Measurements from ENCODE around the gene CES5A.
"Not testable (repeated sequence)": the region's sequence is repeated elsewhere in the genome, so short reads cannot be mapped to it uniquely, and the experiment has no call there.

The CES5A gene

DNA sequence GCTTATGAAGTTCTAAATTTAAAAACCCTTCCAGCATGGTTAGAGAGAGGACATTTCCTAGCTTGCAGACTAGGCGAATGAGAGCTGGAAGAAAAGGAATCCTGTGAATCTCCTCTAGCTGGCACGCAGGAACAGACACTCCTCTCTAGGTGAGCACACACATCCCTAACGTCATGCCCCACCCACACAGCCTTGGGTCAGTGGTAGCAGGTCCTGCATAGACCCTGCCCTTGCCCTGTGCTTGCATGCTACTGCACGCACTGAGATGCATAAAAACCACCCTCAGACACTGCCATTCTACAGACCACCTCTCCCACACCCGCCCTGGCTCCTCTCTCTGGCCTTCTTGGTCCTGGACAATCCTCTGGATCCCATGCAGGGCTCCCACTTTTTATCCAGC lies 65.8 kb downstream of the CES5A start (continued):
- TF ChIP-seq ZNF223 (tag by site-specific recombination; IDR thresholded peaks at IDR 0.05) (no peak), ZNF10 (tag by site-specific recombination; IDR thresholded peaks at IDR 0.05) (no peak), ZNF138 (tag by site-specific recombination; IDR thresholded peaks at IDR 0.05; ENCODE audit: borderline replicate concordance) (no peak), MEIS1 (CRISPR knock-in tag; IDR thresholded peaks at IDR 0.05; ENCODE audit: borderline replicate concordance) (no peak), ZNF626 (tag by site-specific recombination; IDR thresholded peaks at IDR 0.05) (no peak), ZNF132 (tag by site-specific recombination; IDR thresholded peaks at IDR 0.05; ENCODE audit: borderline replicate concordance) (no peak)

DNA sequence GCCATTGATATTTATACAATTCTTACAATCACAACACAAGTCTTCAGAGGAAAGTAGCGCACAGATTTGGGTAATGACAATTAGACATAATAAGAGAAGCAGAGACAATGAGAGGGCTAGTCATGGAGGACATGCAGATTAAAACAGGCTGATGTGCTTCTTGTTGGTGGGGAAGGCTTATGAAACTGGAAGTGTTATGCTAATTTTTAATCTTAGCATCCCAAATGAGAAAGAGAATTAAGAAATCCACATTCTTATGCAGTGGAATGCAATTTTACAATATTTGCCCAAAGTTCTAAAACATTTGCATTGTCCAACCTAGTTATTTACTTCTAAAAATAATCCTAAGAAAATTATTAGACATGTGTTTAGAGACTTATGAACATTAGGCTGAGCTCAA lies 66.9 kb downstream of the CES5A start:
- POLR2A ChIA-PET; H3K36me3 ChIP-seq (ENCODE audit: control insufficient read depth in 2 of 2, insufficient read depth in 1 of 2, low read length in 2 of 2); H3K4me1 ChIP-seq (ENCODE audit: control insufficient read depth, insufficient read depth, low read length); H3K9me3 ChIP-seq (ENCODE audit: control insufficient read depth, insufficient read depth, low read depth, low read length); H3K4me3 ChIP-seq (ENCODE audit: low read depth, low read length); H3K27ac ChIP-seq (ENCODE audit: extremely low read depth, low read depth, low read length); CTCF ChIA-PET: not testable (repeated sequence)

DNA sequence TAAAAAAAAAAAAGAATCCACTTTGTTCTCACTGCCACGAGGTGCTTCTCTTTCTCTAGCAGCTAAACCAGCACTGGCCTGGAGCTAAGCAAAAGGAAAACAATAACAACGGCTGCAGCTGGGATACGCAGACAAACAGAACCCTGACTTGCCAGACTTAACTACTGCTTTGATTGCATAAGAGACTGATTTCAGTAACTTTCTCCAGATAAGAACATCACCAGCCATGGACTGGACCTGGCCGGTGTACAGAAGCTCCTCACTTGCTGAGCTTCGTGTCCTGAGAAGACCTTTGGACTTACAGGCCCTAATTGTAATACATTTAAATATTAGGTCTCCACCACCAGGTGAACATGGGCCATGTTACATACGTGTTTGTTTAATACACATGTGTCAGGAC lies 70.1 kb downstream of the CES5A start:
- CTCF ChIA-PET; POLR2A ChIA-PET; H3K4me1 ChIP-seq (ENCODE audit: control insufficient read depth, insufficient read depth, low read length); H3K27ac ChIP-seq (ENCODE audit: extremely low read depth, low read depth, low read length); H3K36me3 ChIP-seq (ENCODE audit: control insufficient read depth in 2 of 2, insufficient read depth in 1 of 2, low read length in 2 of 2); H3K9me3 ChIP-seq (ENCODE audit: control insufficient read depth, insufficient read depth, low read depth, low read length); H3K4me3 ChIP-seq (ENCODE audit: low read depth, low read length): not testable (repeated sequence)

DNA sequence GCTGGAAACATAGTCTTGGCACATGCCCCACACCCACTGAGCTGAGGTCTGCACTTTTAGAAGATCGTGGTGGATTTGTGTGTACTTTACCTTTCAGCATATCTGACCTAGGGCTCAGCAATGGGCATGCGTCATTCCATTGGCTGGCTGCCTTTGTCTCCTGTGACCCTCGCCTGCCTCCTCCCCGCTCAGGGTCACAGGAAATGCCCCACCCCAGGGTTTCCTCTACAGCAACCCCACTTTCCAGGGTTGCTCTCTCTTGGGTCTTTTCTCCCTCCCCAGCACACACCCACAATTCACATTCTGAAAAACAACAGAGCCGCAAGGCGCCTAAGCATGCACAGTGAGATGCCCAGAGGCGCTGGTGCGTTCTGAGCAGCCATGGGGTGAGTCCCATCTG lies 71.5 kb downstream of the CES5A start:
- H3K36me3 ChIP-seq (ENCODE audit: control insufficient read depth in 2 of 2, insufficient read depth in 1 of 2, low read length in 2 of 2); H3K9me3 ChIP-seq (ENCODE audit: control insufficient read depth, insufficient read depth, low read depth, low read length); CTCF ChIA-PET; H3K4me3 ChIP-seq (ENCODE audit: low read depth, low read length); POLR2A ChIA-PET; H3K4me1 ChIP-seq (ENCODE audit: control insufficient read depth, insufficient read depth, low read length); H3K27ac ChIP-seq (ENCODE audit: extremely low read depth, low read depth, low read length): not testable (repeated sequence)

All from HEK293 (cell line).